NK-92 (cell line): ENCODE data around the gene RNF38.
"Not testable (repeated sequence)": the region's sequence is repeated elsewhere in the genome, so short reads cannot be mapped to it uniquely, and the experiment has no call there.

Source experiments
- DNase-seq: peaks from one replicate; lab custom pipeline; 2025; ENCODE audit not compliant: unreplicated experiment; lab: John Stamatoyannopoulos, UW

Gene RNF38

DNA sequence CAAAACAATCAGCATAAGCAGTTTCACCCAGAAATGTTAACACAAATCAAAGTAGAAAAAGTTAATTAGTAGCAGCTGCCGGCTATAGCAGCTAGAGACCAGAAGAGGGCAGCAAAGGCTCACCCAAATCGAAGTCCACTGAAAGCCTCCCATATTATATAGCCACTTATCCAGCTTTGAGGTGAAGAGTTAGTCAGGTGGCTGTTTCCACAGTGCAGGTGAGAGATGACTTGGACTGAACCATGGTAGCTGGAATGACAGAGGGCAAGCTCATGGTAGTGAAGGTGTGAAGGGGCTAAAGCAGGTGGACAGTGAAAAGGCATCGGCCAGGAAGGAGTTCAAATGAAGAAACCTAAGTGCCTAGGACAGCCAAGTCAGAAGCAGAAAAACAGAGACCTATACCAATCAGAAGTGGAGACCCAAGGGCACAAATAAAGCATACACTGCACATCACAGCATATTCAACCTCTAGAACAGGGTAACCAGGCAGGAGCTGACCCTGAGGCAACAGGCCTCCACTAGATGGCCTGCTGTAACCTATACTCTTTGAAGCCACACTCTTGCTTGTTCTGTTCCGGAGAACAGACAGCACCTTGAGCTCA, 7.2 kb upstream of the RNF38 start:
- DNase-seq: no peak

DNA sequence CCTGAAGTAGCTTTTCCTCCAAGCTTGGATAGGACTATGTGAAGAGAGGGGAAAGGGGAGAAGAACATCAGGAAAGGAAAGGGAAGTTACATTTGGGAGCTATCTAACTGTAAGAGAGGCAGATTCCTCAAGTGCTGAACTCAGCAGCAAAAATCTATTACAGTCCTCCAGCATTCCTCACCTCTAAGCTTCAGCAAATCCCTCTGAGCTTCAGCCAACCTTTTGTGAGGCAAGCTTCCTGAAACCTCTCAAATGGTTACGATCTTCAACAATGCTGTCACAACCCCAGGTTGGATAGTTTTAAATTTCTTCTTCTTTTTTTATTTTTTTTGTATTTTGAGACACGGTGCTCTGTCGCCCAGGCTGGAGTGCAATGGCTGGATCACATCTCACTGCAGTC, 2.5 kb upstream of the RNF38 start:
- no peak for DNase-seq

DNA sequence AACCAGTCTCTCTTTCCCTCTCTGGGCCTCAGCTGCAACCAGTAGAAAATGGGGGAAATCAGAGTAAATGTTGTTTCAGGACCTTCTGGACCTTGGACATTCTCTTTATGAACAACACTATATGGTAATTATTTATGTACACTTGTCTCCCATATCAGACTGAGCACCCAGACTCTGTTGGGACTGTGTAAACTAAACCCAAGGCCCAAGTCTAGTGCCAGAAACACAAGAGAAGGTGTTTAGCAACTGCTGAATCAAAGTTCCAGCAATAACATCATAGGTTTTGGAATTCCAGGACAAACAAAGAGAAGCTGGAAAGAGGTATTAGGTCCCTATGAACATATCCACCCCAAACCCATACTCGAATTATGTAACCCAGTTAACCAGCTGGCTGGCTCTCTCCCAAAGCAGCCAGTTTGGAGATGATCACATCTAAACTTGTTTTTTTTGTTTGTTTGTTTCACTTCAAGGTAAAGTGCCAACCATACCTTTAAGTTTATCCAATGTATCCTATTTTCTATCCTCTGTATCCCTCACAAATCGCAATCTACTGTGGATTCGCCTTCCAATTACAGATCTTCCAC, 1.9 kb upstream of the RNF38 start:
- no peak for DNase-seq

DNA sequence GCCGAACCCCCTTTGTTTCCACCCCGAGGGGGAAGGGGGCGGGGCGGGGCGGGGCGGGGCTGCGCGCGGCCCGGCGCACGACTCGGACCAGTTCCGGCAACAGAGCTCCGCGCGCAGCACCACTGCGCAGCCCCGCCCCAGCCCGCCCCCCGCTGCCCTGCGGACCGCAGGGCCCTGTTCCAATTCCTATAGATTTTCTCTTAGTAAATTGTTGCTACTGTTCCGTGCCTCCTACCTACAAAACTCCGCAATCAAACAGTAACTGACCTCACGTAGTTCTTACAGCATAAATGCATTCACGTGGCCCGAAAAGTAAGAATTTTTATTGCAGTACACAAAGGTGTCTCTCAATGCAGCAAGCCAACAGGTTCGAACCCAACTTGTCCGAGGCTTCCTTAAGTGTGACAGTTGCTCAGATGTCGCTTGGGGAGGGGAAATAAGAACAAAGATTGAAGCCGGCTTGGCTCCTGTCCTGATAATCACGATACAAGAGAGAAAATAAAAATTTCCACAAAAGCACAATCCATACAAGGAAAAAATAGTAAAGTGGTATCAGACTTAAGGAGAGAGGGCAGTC, 1.2 kb upstream of the RNF38 start:
- no peak for DNase-seq

- peak; percentile 57 for DNase-seq
These were observed 479 bp upstream of the RNF38 start for GRCh38 chr9:36400332-36401163.

- DNase-seq: no peak
These were observed 1.3 kb downstream of the RNF38 start for GRCh38 chr9:36398745-36399144.

DNA sequence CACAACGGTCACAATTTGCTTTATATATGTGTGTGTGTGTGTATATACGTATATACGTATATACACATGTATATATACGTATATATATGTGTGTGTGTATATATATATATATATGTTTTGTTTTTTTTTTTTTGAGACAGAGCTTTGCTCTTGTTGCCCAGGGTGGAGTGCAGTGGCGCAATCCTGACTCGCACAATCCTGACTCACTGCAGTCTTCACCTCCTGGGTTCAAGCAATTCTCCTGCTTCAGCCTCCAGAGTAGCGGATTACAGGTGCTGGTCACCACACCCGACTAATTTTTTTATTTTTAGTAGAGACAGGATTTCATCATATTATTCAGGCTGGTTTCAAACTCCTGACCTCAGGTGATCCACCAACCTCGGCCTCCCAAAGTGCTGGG, 3.1 kb downstream of the RNF38 start:
- DNase-seq: no peak

GRCh38 chr9:36392489-36392888, 7.6 kb downstream of the RNF38 start:
- DNase-seq: no peak

- DNase-seq: no peak
These were observed 10.5 kb downstream of the RNF38 start for GRCh38 chr9:36389590-36389989.

DNA sequence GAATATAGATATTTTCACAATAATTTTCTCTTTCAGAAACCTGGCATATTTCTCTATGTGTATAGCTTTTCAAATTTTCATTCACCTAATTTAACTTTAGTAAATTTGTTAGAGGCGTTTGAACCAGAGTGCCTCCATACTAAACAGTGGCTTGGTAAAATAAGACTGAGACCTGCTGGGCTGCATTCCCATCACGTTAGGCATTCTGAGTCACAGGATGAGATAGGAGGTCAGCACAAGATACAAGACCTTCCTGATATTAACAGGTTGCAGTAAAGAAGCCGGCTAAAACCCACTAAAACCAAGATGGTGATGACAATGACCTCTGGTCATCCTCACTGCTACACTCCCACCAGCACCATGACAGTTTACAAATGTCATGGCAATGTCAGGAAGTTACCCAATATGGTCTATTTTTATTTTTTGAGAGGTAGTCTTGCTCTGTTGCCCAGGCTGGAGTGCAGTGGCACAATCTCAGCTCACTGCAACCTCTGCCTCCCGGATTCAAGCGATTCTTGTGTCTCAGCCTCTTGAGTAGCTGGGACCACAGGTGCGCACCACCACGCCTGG, 13.6 kb downstream of the RNF38 start:
- DNase-seq: not testable (repeated sequence)

DNA sequence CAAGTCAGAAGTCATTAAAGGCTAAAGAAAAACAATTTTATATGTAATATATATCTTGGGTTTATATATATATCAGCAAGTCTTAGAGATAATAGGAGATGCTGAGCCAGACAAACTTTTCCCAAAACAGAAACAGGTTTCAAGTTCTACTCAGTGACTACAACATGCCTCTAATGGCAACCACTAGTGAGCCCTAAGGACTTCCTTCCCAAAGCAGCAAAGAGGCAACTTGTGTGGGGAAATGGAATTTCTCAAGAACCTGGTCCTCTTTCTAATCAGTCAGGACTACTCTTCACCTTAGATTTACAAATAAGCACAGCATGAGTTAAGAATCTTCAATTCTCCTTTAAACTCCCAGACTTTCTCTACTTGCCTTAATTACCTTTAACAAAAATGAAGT, 17.6 kb downstream of the RNF38 start:
- no peak for DNase-seq

DNA sequence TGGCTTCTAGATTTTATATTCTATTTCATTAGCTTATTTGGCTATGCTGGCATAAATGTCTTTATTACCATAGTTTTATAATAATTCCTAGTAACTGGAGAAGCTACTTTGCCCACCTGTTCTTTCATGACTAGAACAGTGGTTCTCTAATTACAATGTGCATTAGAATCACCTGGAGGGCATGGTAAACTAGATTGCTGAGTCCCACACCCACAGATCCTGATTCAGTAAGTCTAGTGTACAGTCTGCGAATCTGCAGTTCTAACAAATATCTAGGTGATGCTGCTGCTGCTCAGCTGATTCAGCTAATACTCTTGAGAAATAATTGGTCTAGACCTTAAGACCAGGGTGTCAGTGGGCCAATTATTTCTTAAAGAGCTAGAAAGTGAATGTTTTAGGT, 35.5 kb downstream of the RNF38 start:
- DNase-seq: no peak

DNA sequence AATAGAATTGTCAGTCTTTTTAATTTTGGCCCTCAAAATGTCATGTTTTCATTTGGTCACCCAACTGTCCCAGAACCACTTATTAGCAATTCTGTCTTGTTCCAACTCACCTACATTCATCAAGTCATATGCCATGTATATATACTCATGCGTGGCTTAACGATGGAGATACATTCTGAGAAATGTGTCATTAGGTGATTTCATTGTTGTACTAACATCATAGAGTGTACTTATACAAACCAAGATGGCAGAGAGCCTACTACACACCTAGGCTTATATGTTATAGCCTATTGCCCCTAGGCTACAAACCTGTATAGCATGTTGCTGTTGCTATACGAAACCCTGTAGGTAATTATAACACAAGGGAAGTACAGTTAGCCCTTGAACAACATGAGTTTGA, 36.6 kb downstream of the RNF38 start:
- DNase-seq: no peak

GRCh38 chr9:36358486-36358885, 41.6 kb downstream of the RNF38 start:
- no peak for DNase-seq

- no peak for DNase-seq
These were observed 42.4 kb downstream of the RNF38 start for GRCh38 chr9:36357639-36358038.

- no peak for DNase-seq
These were observed 53.5 kb downstream of the RNF38 start for GRCh38 chr9:36346569-36346968.

- DNase-seq: no peak
These were observed 54.8 kb downstream of the RNF38 start for GRCh38 chr9:36345103-36345846.

DNA sequence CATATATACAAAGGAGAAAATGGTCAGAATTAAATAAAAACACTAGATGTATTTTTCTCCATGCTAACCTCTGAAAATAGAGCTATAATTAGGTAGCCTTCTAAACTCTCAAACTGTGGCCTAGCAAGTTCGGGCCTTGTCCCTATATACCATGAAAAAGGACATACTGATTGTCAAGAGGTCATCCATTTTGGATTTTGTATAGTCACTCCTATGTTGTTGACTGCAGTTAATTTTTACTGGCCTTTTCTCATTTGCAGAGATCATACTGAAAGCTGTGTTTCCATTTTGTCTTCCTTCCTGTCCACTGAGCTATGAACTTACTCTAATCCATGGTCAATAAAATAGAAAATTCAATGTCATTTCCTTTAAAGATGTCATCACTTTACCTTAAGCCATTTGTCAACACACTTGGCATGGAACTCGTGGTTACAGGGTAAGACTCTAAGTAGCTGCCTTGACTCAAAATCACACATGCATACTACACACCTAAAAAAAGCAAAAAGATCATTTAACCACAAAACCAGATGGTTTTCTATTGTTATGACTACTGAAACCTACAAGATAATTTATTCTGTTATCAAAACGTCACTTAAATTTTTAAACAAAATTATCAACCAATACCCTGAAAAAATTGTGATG, 58.0 kb downstream of the RNF38 start:
- no peak for DNase-seq

DNA sequence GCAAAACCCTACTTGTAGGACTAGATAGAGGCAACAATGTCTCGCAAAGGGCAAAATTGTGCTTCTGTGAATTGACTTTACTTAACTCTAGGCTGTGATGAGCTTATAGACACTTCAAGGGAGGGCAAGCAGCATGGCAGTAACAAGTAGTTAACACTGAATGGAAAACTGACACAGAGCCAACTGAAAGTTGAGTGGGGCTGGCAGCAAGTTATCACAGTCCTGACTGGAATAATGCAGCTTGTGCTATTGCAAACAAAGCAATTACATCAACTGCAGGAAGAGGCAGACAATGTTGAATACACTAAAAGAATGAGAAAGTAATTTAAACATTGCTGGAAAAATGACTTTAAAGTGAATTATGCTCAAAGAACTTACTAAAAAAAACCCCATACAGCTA, 62.2 kb downstream of the RNF38 start:
- DNase-seq: no peak

DNA sequence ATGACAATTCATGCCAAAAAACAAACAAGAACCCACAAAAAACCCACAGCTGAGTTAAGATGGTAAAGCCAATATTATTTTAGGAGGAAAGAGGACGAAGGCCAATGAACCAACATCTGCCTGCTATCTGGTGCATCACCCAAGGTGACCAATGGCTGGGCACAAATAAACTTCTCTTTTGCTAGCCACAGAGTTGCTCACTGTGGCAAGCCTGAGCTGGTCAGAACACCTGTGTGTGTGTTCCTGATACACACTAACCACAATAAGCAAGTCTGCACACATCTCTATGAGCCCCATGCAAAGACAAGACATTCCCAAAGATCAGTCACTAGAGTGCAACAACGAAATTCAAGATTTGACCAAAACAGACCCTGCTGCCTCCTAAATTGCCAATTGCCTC, 63.1 kb downstream of the RNF38 start:
- DNase-seq: no peak
